Measurements from ENCODE around the gene LCT. TPM values are rescaled to one million over a fixed set of nuclear protein-coding genes. Genes with fewer than 3 reads are reported as not detected.

The LCT gene
- polyA plus RNA-seq, 1 of the 3 experiments (the other 2 are of a cell fraction), result not detected

GRCh38 chr2:135803278-135803677, 33.7 kb downstream of the LCT start:
- Histone ChIP-seq H3K79me2 (ENCODE audit: insufficient read depth) (no peaks in the 10 kb centered on the region), H3K27ac (ENCODE audit: low read depth in 2 of 2, low read length in 1 of 2) (no peak overlapping the region), H3F3A (replicated peaks; ENCODE audit: insufficient read depth) (no peaks in the 10 kb centered on the region), H4K20me1 (ENCODE audit: insufficient read depth) (no peaks in the 10 kb centered on the region), H2AFZ (ENCODE audit: low read depth) (no peak overlapping the region), H3K4me3 (ENCODE audit: low read depth in 2 of 2, low read length in 1 of 2) (no peak overlapping the region), H3K4me1 (ENCODE audit: control insufficient read depth in 1 of 2, insufficient read depth in 2 of 2, low read depth in 1 of 2, low read length in 1 of 2) (no peaks in the 10 kb centered on the region), H3K9me3 (no peaks in the 10 kb centered on the region), H3K36me3 (replicated peaks in 1 of 2; ENCODE audit: control insufficient read depth in 1 of 2, insufficient read depth in 2 of 2, low read length in 1 of 2) (no peaks in the 10 kb centered on the region), H3K4me2 (no peak overlapping the region), H3K27me3 (ENCODE audit: insufficient read depth) (no peaks in the 10 kb centered on the region), H3K9ac (no peak overlapping the region), H3K9me2 (no peaks in the 10 kb centered on the region)
- CTCF ChIA-PET, result interaction anchor here (0.9 kb wide), 1 partner anchor 31 kb away, joined by 3 read pairs; no protein-coding TSS in a partner anchor
- WGBS (ENCODE audit: low lambda C conversion rate), result 63% methylated on average over 2 of the region's 2 CpGs
- no peak for DNase-seq
- no peak for TF ChIP-seq FOXJ3 (CRISPR knock-in tag; IDR thresholded peaks at IDR 0.05)
- TF ChIP-seq USF2 (IDR thresholded peaks at IDR 0.05; ENCODE audit: borderline replicate concordance, low read depth, low read length), result no peak
- no peak for TF ChIP-seq CHD2 (IDR thresholded peaks at IDR 0.05; ENCODE audit: low read length, partially characterized antibody)
- TF ChIP-seq RAD21 (IDR thresholded peaks at IDR 0.05; ENCODE audit: low read length), result no peak
- no peak for TF ChIP-seq SMC3 (IDR thresholded peaks at IDR 0.05; ENCODE audit: low read depth, low read length)
- TF ChIP-seq RXRA (IDR thresholded peaks at IDR 0.05; ENCODE audit: borderline replicate concordance, low read depth), result no peak
- POLR2A ChIA-PET, result no interaction called here

- Histone ChIP-seq H4K20me1 (ENCODE audit: insufficient read depth) (no peaks in the 10 kb centered on the region), H3K4me2 (no peak overlapping the region), H3K27ac (ENCODE audit: low read depth in 2 of 2, low read length in 1 of 2) (no peak overlapping the region), H3K36me3 (replicated peaks in 1 of 2; ENCODE audit: control insufficient read depth in 1 of 2, insufficient read depth in 2 of 2, low read length in 1 of 2) (no peaks in the 10 kb centered on the region), H3F3A (replicated peaks; ENCODE audit: insufficient read depth) (no peaks in the 10 kb centered on the region), H3K27me3 (ENCODE audit: insufficient read depth) (no peaks in the 10 kb centered on the region), H3K79me2 (ENCODE audit: insufficient read depth) (no peaks in the 10 kb centered on the region), H3K4me1 (ENCODE audit: control insufficient read depth in 1 of 2, insufficient read depth in 2 of 2, low read depth in 1 of 2, low read length in 1 of 2) (no peaks in the 10 kb centered on the region; a peak in 1 of 4 replicates), H3K9ac (no peak overlapping the region), H2AFZ (ENCODE audit: low read depth) (no peak overlapping the region), H3K4me3 (ENCODE audit: low read depth in 2 of 2, low read length in 1 of 2) (no peak overlapping the region), H3K9me3 (no peaks in the 10 kb centered on the region), H3K9me2 (no peaks in the 10 kb centered on the region)
- DNase-seq, result no peak
- TF ChIP-seq EZH2phosphoT487 (IDR thresholded peaks at IDR 0.05; ENCODE audit: borderline replicate concordance, low read depth) (no peak), POLR2AphosphoS5 (IDR thresholded peaks at IDR 0.05; ENCODE audit: low read depth, low read length) (no peak), GATA2 (CRISPR knock-in tag; IDR thresholded peaks at IDR 0.05) (no peak), YY1 (IDR thresholded peaks at IDR 0.05; ENCODE audit: low read depth) (no peak), MEF2A (IDR thresholded peaks at IDR 0.05; ENCODE audit: borderline replicate concordance, low read depth) (no peak), TAF1 (IDR thresholded peaks at IDR 0.05; ENCODE audit: borderline replicate concordance, low read depth, low read length) (no peak), CTCF (IDR thresholded peaks at IDR 0.05) (no peak), RXRA (IDR thresholded peaks at IDR 0.05; ENCODE audit: borderline replicate concordance, low read depth) (no peak), NFIC (IDR thresholded peaks at IDR 0.05; ENCODE audit: borderline replicate concordance) (no peak), USF1 (IDR thresholded peaks at IDR 0.05; ENCODE audit: borderline replicate concordance, low read depth) (no peak), SIN3A (IDR thresholded peaks at IDR 0.05; ENCODE audit: borderline replicate concordance, low read depth, low read length) (no peak), NRF1 (IDR thresholded peaks at IDR 0.05; ENCODE audit: low read depth, low read length) (no peak), EP300 (IDR thresholded peaks at IDR 0.05; ENCODE audit: borderline replicate concordance in 1 of 2, low read depth in 1 of 2, low read length in 1 of 2) (no peak), FOXJ3 (CRISPR knock-in tag; IDR thresholded peaks at IDR 0.05) (no peak)
- 54% methylated on average over 3 of the region's 3 CpGs for WGBS (ENCODE audit: low lambda C conversion rate)
- CTCF ChIA-PET, result interaction anchor here (0.9 to 1.1 kb wide), 2 partner anchors 31 to 797 kb away, joined by 3 to 4 read pairs; no protein-coding TSS in a partner anchor
- POLR2A ChIA-PET, result no interaction called here
Observed at GRCh38 chr2:135802350-135802749, 34.6 kb downstream of the LCT start.

Measured in SK-N-SH (cell line).